H1 (cell line): ENCODE measurements around the gene PHTF2. TPM values are rescaled to one million over a fixed set of nuclear protein-coding genes. Genes with fewer than 3 reads are reported as not detected.

Experiments
- ASH2L ChIP-seq: fragments of 200-600, 300-600 bp; sonication (generic); IDR thresholded peaks from one replicate; pipeline ENCODE4 v1.7.1; 2017; ENCODE audit warnings: low read length
- ATF3 ChIP-seq: IDR thresholded peaks from 2 replicates; pipeline ENCODE4 v1.6.1; 2011; ENCODE audit warnings: low read depth, mild to moderate bottlenecking, low read length; ENCODE audit not compliant: insufficient read depth
- EGR1 ChIP-seq: IDR thresholded peaks from 2 replicates; pipeline ENCODE4 v1.6.1; 2011; ENCODE audit warnings: low read depth, low read length, borderline replicate concordance
- EZH2 ChIP-seq: fragments of 200-600 bp; sonication (generic); IDR thresholded peaks from 2 replicates; pipeline ENCODE4 v1.7.1; 2012; ENCODE audit warnings: low read depth, mild to moderate bottlenecking, moderate library complexity, low read length, inconsistent platforms; ENCODE audit not compliant: severe bottlenecking
- polyA plus RNA-seq, 7 experiments: library from polyadenylated mRNA; depleted of rRNA in 3 of 7; stranded (reverse) in 5 of 7; unstranded in 2 of 7; fragments of >200 nt in 5 of 7; fragments of 200-250 nt in 2 of 7; gene quantifications; 1 replicate in 5 of 7; 2 replicates in 1 of 7; 4 replicates in 1 of 7; pipeline versions ENCODE4 v1.2.1 to v1.2.3, GENCODE V29; 2011 to 2013; ENCODE audit warnings: missing spikeins in 2 of 7, mixed read lengths in 2 of 7
- total RNA-seq: library from RNA; stranded (reverse); fragmentation: NEBNext Ultra II Directional; extraction: Animal tissue kit (Norgen Biotek cat#: 25700); gene quantifications from 2 replicates; pipeline ENCODE4 v1.2.1, GENCODE V29; 2021

The PHTF2 gene
- total and polyA plus RNA-seq, 2 of the 8 experiments (the other 6 are each of a cell fraction or from before 2014, with no cell fraction given), result 9.0 to 25.4 TPM

DNA sequence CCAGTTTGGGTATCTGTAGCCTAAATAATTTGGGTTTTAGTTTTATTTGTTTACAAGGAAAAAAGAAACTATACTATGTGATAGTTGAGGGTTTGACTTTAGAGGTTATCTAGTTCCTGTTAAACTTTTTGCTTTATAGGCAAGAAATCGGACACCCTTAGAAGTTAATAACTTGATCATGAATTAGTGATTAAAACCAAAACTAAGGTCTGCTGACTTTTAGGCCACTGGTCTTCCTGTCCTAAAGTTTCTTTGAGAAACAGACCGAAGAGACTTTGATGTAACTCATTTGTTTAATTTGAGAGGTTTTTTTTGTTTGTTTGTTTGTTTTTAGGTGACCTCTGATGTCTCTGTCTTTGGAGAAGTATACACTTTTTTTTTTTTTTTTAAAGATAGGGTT lies 59.7 kb downstream of the PHTF2 start (continued):
- no peak for TF ChIP-seq EZH2
- no peak for TF ChIP-seq EGR1
- TF ChIP-seq ASH2L, result no peak
- no peak for TF ChIP-seq ATF3
